Loucy (cell line): ENCODE results near the gene KIAA0232.

ENCODE experiments used
- EZH2phosphoT487 ChIP-seq: fragments of 200-600 bp; IDR thresholded peaks from 2 replicates; pipeline ENCODE4 v1.6.1; 2018; ENCODE audit warnings: antibody characterized with exemption, mild to moderate bottlenecking, moderate library complexity, borderline replicate concordance
- TF ChIP-seq, protein P1 (sequence below): fragments of 200-600 bp; sonication (generic); conservative IDR thresholded peaks from 2 replicates; pipeline ENCODE4 v1.5.1; 2014; ENCODE audit warnings: mild to moderate bottlenecking, antibody characterized with exemption, low read length

DNA sequence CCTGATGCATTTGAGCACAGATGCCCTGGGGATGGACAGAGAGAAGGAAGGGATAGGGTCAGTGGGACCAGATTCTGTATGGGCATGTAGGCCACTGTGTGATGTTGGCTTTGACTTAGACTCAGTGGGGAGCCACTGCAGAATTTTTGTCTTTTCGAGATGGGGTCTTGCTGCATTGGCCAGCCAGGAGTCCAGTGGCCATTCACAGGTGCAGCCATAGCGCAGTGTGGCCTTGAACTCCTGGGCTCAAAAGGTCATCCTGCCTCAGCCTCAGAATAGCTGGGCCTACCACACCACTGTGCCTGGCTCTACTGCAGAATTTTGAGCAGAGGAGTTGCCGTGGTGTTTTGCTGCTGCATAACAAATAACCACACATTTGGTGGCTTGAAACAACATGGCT is 149.9 kb downstream of the KIAA0232 start:
- TF ChIP-seq, protein P1, sequence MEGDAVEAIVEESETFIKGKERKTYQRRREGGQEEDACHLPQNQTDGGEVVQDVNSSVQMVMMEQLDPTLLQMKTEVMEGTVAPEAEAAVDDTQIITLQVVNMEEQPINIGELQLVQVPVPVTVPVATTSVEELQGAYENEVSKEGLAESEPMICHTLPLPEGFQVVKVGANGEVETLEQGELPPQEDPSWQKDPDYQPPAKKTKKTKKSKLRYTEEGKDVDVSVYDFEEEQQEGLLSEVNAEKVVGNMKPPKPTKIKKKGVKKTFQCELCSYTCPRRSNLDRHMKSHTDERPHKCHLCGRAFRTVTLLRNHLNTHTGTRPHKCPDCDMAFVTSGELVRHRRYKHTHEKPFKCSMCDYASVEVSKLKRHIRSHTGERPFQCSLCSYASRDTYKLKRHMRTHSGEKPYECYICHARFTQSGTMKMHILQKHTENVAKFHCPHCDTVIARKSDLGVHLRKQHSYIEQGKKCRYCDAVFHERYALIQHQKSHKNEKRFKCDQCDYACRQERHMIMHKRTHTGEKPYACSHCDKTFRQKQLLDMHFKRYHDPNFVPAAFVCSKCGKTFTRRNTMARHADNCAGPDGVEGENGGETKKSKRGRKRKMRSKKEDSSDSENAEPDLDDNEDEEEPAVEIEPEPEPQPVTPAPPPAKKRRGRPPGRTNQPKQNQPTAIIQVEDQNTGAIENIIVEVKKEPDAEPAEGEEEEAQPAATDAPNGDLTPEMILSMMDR = no peak
- TF ChIP-seq EZH2phosphoT487 = no peak
